ENCODE results near the gene MAD2L1.

The MAD2L1 gene

GRCh38 chr4:120085705-120086104 is 19.1 kb upstream of the MAD2L1 start:
- H3K4me3 ChIP-seq (ENCODE audit: low read length) = no peak overlapping the region
- no peak for DNase-seq (ENCODE audit: low read depth)
- TF ChIP-seq, protein P1, sequence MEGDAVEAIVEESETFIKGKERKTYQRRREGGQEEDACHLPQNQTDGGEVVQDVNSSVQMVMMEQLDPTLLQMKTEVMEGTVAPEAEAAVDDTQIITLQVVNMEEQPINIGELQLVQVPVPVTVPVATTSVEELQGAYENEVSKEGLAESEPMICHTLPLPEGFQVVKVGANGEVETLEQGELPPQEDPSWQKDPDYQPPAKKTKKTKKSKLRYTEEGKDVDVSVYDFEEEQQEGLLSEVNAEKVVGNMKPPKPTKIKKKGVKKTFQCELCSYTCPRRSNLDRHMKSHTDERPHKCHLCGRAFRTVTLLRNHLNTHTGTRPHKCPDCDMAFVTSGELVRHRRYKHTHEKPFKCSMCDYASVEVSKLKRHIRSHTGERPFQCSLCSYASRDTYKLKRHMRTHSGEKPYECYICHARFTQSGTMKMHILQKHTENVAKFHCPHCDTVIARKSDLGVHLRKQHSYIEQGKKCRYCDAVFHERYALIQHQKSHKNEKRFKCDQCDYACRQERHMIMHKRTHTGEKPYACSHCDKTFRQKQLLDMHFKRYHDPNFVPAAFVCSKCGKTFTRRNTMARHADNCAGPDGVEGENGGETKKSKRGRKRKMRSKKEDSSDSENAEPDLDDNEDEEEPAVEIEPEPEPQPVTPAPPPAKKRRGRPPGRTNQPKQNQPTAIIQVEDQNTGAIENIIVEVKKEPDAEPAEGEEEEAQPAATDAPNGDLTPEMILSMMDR (conservative IDR thresholded peaks at IDR 0.05; ENCODE audit: low read depth, low read length) = no peak

DNA sequence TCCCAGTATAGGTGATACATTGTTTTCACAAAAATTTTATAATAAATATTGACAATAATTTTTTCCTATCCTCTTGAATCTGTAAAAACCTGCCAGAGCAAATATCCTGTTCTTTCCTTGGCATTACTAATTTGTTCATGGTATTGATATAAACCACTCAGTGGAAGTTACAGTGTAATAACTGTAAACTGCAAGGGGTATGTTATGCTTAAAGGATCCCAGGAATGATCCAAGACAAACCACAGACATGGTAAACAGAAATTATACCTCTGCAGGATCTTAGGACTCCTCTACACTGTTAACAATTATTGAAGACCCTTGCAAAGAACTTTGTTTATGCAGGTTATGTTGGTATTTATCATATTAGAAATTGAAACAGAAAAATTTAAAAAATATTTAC is 17.7 kb upstream of the MAD2L1 start:
- H3K4me3 ChIP-seq (ENCODE audit: low read length) = no peak overlapping the region
- TF ChIP-seq, protein P1 (conservative IDR thresholded peaks at IDR 0.05; ENCODE audit: low read depth, low read length) = no peak
- no peak for DNase-seq (ENCODE audit: low read depth)

GRCh38 chr4:120083152-120083551 is 16.5 kb upstream of the MAD2L1 start:
- TF ChIP-seq, protein P1 (conservative IDR thresholded peaks at IDR 0.05; ENCODE audit: low read depth, low read length) = no peak
- no peak overlapping the region for H3K4me3 ChIP-seq (ENCODE audit: low read length)
- DNase-seq (ENCODE audit: low read depth) = no peak

DNA sequence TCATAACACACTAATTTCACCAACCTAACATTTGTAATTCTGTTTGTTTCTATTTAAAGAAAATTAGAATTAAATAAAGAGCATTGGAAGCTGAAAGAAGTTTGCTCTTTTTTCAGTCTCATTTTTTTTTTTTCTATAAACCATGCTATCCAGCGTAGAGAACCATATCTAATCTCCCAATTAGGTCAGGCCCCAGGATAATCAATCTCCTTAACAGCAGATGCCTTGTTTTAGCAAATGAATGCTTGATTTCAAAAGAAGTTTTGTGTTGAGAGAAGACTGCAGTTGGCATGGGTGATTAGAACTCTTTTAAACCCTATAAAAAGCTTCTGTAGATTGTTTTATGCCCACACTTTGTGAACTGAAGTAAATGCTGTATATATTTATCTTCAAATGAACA is 15.6 kb upstream of the MAD2L1 start:
- no peak for DNase-seq (ENCODE audit: low read depth)
- TF ChIP-seq, protein P1 (conservative IDR thresholded peaks at IDR 0.05; ENCODE audit: low read depth, low read length) = no peak
- H3K4me3 ChIP-seq (ENCODE audit: low read length) = no peak overlapping the region

DNA sequence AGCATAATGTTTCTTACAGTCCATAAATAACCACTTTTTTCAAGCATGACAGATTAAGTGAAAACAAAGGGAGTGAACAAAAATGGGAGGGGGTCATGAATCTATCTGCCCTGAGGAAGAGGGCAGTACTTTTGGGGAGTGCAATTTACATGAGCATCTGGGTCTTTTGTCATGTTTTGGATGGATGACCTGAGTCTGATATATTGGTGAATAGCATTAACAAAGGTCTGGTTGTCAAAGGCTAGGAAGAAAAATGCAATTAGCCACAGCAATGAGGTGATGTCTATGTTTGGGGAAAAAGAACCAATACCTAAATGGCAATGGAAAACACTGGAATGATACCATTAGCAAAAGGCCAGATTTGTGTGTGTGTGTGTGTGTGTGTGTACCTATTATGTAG is 15.1 kb upstream of the MAD2L1 start:
- no peak overlapping the region for H3K4me3 ChIP-seq (ENCODE audit: low read length)
- no peak for DNase-seq (ENCODE audit: low read depth)
- TF ChIP-seq, protein P1 (conservative IDR thresholded peaks at IDR 0.05; ENCODE audit: low read depth, low read length) = no peak

GRCh38 chr4:120080533-120080932 is 13.9 kb upstream of the MAD2L1 start:
- H3K4me3 ChIP-seq (ENCODE audit: low read length) = no peak overlapping the region
- TF ChIP-seq, protein P1 (conservative IDR thresholded peaks at IDR 0.05; ENCODE audit: low read depth, low read length) = no peak
- no peak for DNase-seq (ENCODE audit: low read depth)

GRCh38 chr4:120079839-120080520 is 13.3 kb upstream of the MAD2L1 start:
- no peak for DNase-seq (ENCODE audit: low read depth)
- TF ChIP-seq, protein P1 (conservative IDR thresholded peaks at IDR 0.05; ENCODE audit: low read depth, low read length) = no peak
- no peak overlapping the region for H3K4me3 ChIP-seq (ENCODE audit: low read length)

All from retinal pigment epithelial cell (primary cell).